Adrenal gland (tissue), 5 donors: ENCODE data around the gene TNFRSF19.

Experiments used
- CTCF ChIP-seq, 6 experiments: fragments of 450-650 bp in 4 of 6; fragments of 200-600 bp in 2 of 6; sonication (generic) in 1 of 6; IDR thresholded peaks; 1 replicate in 5 of 6; 2 replicates in 1 of 6; pipeline versions ENCODE4 v1.5.1 to v1.8.0; 2016 to 2021; ENCODE audit warnings: antibody characterized with exemption in 6 of 6, mild to moderate bottlenecking in 2 of 6, moderate library complexity in 1 of 6
- POLR2A ChIP-seq, 2 donors: fragments of 450-650 bp; IDR thresholded peaks; one replicate each; pipeline ENCODE4 v1.6.1; 2017; ENCODE audit warnings: antibody characterized with exemption in 2 of 2, mild to moderate bottlenecking in 2 of 2, moderate library complexity in 1 of 2
- donor health status: DM: no; HTN: no; CAD: no.

GRCh38 chr13:23656637-23657371, 86.6 kb downstream of the TNFRSF19 start:
- no peak for TF ChIP-seq CTCF (IDR thresholded peaks at IDR 0.05)
- TF ChIP-seq POLR2A (IDR thresholded peaks at IDR 0.05), result no peak
